ENCODE data around the gene AMPD3. TPM values are rescaled to one million over a fixed set of nuclear protein-coding genes. Genes with fewer than 3 reads are reported as not detected.

Gene AMPD3
- total RNA-seq, 3 donors from 2014 or later: 6.2 to 6.6 (median 6.4) TPM

- peak in 1 of 2 donors; percentile 9 for DNase-seq (ENCODE audit: low spot score in 2 of 2)
- Histone ChIP-seq H3K36me3 (no peaks in the 10 kb centered on the region), H3K4me3 (no peak overlapping the region), H3K4me1 (no peaks in the 10 kb centered on the region), H3K27me3 (no peaks in the 10 kb centered on the region), H3K9me3 (no peaks in the 10 kb centered on the region), H3K27ac (no peak overlapping the region)
- TF ChIP-seq POLR2AphosphoS5 (IDR thresholded peaks at IDR 0.05) (no peak), POLR2A (IDR thresholded peaks at IDR 0.05) (no peak)
- TF ChIP-seq, protein P1, sequence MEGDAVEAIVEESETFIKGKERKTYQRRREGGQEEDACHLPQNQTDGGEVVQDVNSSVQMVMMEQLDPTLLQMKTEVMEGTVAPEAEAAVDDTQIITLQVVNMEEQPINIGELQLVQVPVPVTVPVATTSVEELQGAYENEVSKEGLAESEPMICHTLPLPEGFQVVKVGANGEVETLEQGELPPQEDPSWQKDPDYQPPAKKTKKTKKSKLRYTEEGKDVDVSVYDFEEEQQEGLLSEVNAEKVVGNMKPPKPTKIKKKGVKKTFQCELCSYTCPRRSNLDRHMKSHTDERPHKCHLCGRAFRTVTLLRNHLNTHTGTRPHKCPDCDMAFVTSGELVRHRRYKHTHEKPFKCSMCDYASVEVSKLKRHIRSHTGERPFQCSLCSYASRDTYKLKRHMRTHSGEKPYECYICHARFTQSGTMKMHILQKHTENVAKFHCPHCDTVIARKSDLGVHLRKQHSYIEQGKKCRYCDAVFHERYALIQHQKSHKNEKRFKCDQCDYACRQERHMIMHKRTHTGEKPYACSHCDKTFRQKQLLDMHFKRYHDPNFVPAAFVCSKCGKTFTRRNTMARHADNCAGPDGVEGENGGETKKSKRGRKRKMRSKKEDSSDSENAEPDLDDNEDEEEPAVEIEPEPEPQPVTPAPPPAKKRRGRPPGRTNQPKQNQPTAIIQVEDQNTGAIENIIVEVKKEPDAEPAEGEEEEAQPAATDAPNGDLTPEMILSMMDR (IDR thresholded peaks at IDR 0.05): no peak
- intact Hi-C loops (cut with DNase I; ENCODE audit: low total_unique reads): no loop called here
Observed at GRCh38 chr11:10478066-10478465, 23.0 kb downstream of the AMPD3 start.

DNA sequence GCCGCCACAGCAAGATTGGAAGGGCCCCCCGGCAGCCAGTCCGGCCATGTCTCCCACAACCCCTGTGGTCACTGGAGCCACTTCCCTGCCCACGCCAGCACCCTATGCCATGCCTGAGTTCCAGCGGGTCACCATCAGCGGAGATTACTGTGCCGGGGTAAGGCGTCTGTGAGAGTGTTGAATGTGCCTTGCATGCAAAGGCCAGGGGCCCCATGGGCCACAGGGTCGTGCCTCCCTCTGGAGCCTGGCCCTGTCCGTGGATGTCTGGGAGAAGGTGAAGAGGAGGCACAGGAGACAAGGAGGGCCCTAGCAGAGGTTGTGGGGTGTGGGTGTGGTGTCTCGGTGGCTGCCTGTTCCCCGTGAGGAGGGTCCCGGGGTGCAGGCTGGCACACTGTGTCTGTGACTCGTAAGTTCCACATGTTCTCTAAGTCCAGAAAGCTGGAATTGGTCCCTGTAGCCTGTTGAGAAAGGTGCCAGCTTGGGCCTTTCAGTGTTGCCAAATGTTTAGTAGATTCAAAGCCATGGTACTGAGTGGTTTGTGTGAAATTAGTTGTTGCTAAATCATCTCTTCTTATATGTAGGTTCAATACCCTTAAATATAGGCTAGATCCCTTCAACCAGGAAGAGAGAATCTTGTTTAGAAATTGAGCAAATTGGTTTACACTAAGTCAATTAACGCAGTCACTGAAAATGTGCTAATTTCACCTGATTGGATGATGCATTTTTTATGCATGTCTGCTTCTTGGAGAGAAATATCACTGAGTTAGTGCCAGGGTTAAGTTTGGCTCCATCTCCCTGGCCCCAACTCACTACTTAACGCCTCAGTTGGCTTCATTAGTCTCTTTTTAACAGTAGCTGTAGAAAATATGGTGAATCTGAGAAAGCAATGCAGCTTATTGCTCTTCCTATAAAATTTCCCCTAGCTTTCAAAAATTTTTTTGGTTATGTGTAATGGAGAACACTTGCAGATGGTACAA is 23.8 kb downstream of the AMPD3 start:
- intact Hi-C loops (cut with DNase I; ENCODE audit: low total_unique reads): no loop called here
- H3K9me3 ChIP-seq: no peaks in the 10 kb centered on the region
- H3K27ac ChIP-seq: no peak overlapping the region
- H3K4me1 ChIP-seq: no peaks in the 10 kb centered on the region
- TF ChIP-seq POLR2A (IDR thresholded peaks at IDR 0.05) (no peak), POLR2AphosphoS5 (IDR thresholded peaks at IDR 0.05) (no peak)
- TF ChIP-seq, protein P1 (IDR thresholded peaks at IDR 0.05): no peak
- no peaks in the 10 kb centered on the region for H3K27me3 ChIP-seq
- no peaks in the 10 kb centered on the region for H3K36me3 ChIP-seq
- H3K4me3 ChIP-seq: no peak overlapping the region
- DNase-seq (ENCODE audit: low spot score in 2 of 2): peak in 1 of 2 donors; percentile 12

- no peak overlapping the region for H3K27ac ChIP-seq
- no peak overlapping the region for H3K4me3 ChIP-seq
- H3K36me3 ChIP-seq: no peaks in the 10 kb centered on the region
- intact Hi-C loops (cut with DNase I; ENCODE audit: low total_unique reads): no loop called here
- H3K27me3 ChIP-seq: no peaks in the 10 kb centered on the region
- no peaks in the 10 kb centered on the region for H3K4me1 ChIP-seq
- no peaks in the 10 kb centered on the region for H3K9me3 ChIP-seq
- TF ChIP-seq POLR2AphosphoS5 (IDR thresholded peaks at IDR 0.05) (no peak), POLR2A (IDR thresholded peaks at IDR 0.05) (no peak)
- TF ChIP-seq, protein P1 (IDR thresholded peaks at IDR 0.05): no peak
- peak in 1 of 2 donors; percentile 3 for DNase-seq (ENCODE audit: low spot score in 2 of 2)
Observed at GRCh38 chr11:10480026-10480425, 25.0 kb downstream of the AMPD3 start.

DNA sequence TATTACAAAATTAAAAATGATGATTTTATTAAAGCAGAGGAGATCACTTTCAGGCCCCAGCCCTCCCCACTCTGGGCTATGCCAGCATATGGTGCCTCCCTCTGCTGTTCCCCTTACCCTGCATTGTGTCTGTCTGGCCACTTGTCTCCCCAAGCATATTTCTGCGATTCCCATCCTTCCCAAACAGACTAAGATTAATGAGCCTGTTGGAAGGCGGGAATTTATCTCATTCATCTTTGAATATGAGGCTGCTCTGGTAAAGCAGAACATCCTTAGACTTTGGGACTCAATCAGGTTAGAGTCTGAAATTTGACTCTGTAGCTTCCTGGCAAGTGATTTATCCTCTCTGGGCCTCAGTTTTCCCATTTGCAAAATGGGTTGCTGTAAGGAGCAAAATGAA is 25.7 kb downstream of the AMPD3 start:
- Histone ChIP-seq H3K9me3 (no peaks in the 10 kb centered on the region), H3K4me3 (no peak overlapping the region), H3K27ac (no peak overlapping the region), H3K27me3 (no peaks in the 10 kb centered on the region), H3K4me1 (no peaks in the 10 kb centered on the region), H3K36me3 (no peaks in the 10 kb centered on the region)
- intact Hi-C loops (cut with DNase I; ENCODE audit: low total_unique reads): no loop called here
- no peak for TF ChIP-seq POLR2AphosphoS5 (IDR thresholded peaks at IDR 0.05)
- TF ChIP-seq, protein P1 (IDR thresholded peaks at IDR 0.05): no peak
- TF ChIP-seq POLR2A (IDR thresholded peaks at IDR 0.05): no peak
- DNase-seq (ENCODE audit: low spot score in 2 of 2): no peak
